ENCODE results near the gene NUDCD2.
"Not testable (repeated sequence)": the region's sequence is repeated elsewhere in the genome, so short reads cannot be mapped to it uniquely, and the experiment has no call there.

The NUDCD2 gene

GRCh38 chr5:163473635-163474243 is 13.8 kb upstream of the NUDCD2 start:
- Histone ChIP-seq H3K9me3 (ENCODE audit: control insufficient read depth, low read length) (no peaks in the 10 kb centered on the region), H3K36me3 (ENCODE audit: control insufficient read depth, insufficient read depth, low read length) (no peaks in the 10 kb centered on the region), H3K4me1 (ENCODE audit: control insufficient read depth, insufficient read depth, low read length, poor library complexity, severe bottlenecking) (no peaks in the 10 kb centered on the region), H3K4me3 (ENCODE audit: insufficient read depth, low read depth, low read length, poor library complexity, severe bottlenecking) (no peak overlapping the region), H3K27me3 (replicated peaks; ENCODE audit: control insufficient read depth, insufficient read depth, low read length, poor library complexity, severe bottlenecking) (no peaks in the 10 kb centered on the region), H3K27ac (ENCODE audit: insufficient read depth, low read length, poor library complexity, severe bottlenecking) (no peak overlapping the region)
- DNase-seq, result no peak

- DNase-seq, result no peak
- H3K4me3 ChIP-seq (ENCODE audit: insufficient read depth, low read depth, low read length, poor library complexity, severe bottlenecking), result no peak overlapping the region
- H3K36me3 ChIP-seq (ENCODE audit: control insufficient read depth, insufficient read depth, low read length), result no peaks in the 10 kb centered on the region
- no peaks in the 10 kb centered on the region for H3K27me3 ChIP-seq (replicated peaks; ENCODE audit: control insufficient read depth, insufficient read depth, low read length, poor library complexity, severe bottlenecking)
- no peak overlapping the region for H3K27ac ChIP-seq (ENCODE audit: insufficient read depth, low read length, poor library complexity, severe bottlenecking)
- H3K4me1 ChIP-seq (ENCODE audit: control insufficient read depth, insufficient read depth, low read length, poor library complexity, severe bottlenecking), result no peaks in the 10 kb centered on the region
- no peaks in the 10 kb centered on the region for H3K9me3 ChIP-seq (ENCODE audit: control insufficient read depth, low read length)
Measured at GRCh38 chr5:163467682-163468081, 7.8 kb upstream of the NUDCD2 start.

- no peak for DNase-seq
- Histone ChIP-seq H3K36me3 (ENCODE audit: control insufficient read depth, insufficient read depth, low read length) (no peaks in the 10 kb centered on the region), H3K27ac (ENCODE audit: insufficient read depth, low read length, poor library complexity, severe bottlenecking) (no peak overlapping the region), H3K9me3 (ENCODE audit: control insufficient read depth, low read length) (no peaks in the 10 kb centered on the region), H3K4me3 (ENCODE audit: insufficient read depth, low read depth, low read length, poor library complexity, severe bottlenecking) (no peak overlapping the region), H3K4me1 (ENCODE audit: control insufficient read depth, insufficient read depth, low read length, poor library complexity, severe bottlenecking) (peaks cover 16% of the 10 kb centered on the region), H3K27me3 (replicated peaks; ENCODE audit: control insufficient read depth, insufficient read depth, low read length, poor library complexity, severe bottlenecking) (no peaks in the 10 kb centered on the region)
Measured at GRCh38 chr5:163463063-163463435, 3.1 kb upstream of the NUDCD2 start.

DNA sequence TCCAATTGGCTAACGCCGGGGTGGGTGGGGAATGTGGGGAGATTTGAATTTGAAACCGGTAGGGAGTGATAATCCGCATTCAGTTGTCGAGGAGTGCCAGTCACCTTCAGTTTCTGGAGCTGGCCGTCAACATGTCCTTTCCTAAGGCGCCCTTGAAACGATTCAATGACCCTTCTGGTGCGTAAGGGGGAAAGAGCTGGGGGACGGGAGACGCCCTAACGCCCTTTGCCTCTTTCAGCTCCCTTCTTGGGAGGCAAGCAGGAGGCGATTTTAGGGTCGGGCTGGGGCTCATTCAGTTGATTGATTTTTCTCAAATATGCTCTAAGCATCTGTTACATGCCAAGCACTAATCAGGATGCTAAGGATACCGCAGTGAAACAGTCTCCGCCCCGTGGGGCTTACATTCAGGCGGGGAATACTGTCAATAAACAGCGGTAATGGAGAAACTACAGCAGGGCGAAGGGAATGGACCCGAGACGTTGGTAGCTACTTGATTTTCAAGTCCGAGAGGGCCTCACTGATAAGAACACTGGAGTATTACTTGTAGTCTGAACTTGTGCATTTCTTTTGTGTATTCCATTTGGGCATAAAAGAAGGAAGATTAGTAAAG is 765 bp upstream of the NUDCD2 start, which contains the start of gene HMMR:
Gene HMMR, plus strand, starts transcription at position 71 of the 610 bp plus-strand sequence. Its CDS starts 61 bp downstream, at position 132.
- Histone ChIP-seq H3K36me3 (ENCODE audit: control insufficient read depth, insufficient read depth, low read length) (no peaks in the 10 kb centered on the region), H3K4me1 (ENCODE audit: control insufficient read depth, insufficient read depth, low read length, poor library complexity, severe bottlenecking) (peaks cover 16% of the 10 kb centered on the region)

GRCh38 chr5:163459462-163459818 is 462 bp downstream of the NUDCD2 start:
- H3K27ac ChIP-seq (ENCODE audit: insufficient read depth, low read length, poor library complexity, severe bottlenecking), result peak overlapping the region; percentile 94
- no peak for DNase-seq
- H3K36me3 ChIP-seq (ENCODE audit: control insufficient read depth, insufficient read depth, low read length), result peaks cover 6% of the 10 kb centered on the region
- no peaks in the 10 kb centered on the region for H3K27me3 ChIP-seq (replicated peaks; ENCODE audit: control insufficient read depth, insufficient read depth, low read length, poor library complexity, severe bottlenecking)
- H3K4me1 ChIP-seq (ENCODE audit: control insufficient read depth, insufficient read depth, low read length, poor library complexity, severe bottlenecking), result peaks cover 16% of the 10 kb centered on the region
- H3K9me3 ChIP-seq (ENCODE audit: control insufficient read depth, low read length), result no peaks in the 10 kb centered on the region
- peak overlapping the region; percentile 76 for H3K4me3 ChIP-seq (ENCODE audit: insufficient read depth, low read depth, low read length, poor library complexity, severe bottlenecking)

More for the DNA sequence above, 765 bp upstream of the NUDCD2 start, which contains the start of gene HMMR:
- no peaks in the 10 kb centered on the region for H3K27me3 ChIP-seq (replicated peaks; ENCODE audit: control insufficient read depth, insufficient read depth, low read length, poor library complexity, severe bottlenecking)
- H3K9me3 ChIP-seq (ENCODE audit: control insufficient read depth, low read length), result no peaks in the 10 kb centered on the region
- DNase-seq, result no peak
- H3K4me3 ChIP-seq (ENCODE audit: insufficient read depth, low read depth, low read length, poor library complexity, severe bottlenecking), result peak within 1 kb of the TSS; percentile 76
- H3K27ac ChIP-seq (ENCODE audit: insufficient read depth, low read length, poor library complexity, severe bottlenecking), result peak within 1 kb of the TSS; percentile 94

DNA sequence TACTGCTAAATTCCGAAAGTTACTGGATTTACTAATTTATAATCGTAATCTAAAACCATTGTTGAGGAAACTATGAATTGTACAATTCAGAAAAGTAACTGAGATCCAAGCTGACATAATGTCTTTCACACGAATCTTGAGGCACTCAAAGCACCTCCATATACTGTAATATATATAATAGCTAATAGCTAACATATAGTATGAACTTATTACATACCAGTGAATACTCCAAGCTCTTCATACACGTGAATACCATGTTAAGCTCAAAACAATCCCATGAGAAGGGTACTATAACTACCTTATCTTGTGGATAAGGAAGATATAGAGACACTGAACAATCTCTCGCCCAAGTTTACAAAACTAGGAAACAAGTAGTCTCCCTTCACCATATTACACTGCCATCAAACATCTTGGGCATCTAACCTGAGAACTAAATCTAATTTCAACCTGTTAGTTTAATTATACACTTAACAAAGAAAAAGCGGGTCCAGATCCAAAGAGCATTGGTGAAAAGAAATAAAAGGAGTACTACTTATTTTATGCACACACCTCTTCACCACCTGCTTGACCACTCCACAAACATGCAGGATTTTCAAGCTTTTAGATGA is 1.0 kb downstream of the NUDCD2 start:
- peak overlapping the region; percentile 76 for H3K4me3 ChIP-seq (ENCODE audit: insufficient read depth, low read depth, low read length, poor library complexity, severe bottlenecking)
- H3K27me3 ChIP-seq (replicated peaks; ENCODE audit: control insufficient read depth, insufficient read depth, low read length, poor library complexity, severe bottlenecking), result no peaks in the 10 kb centered on the region
- H3K4me1 ChIP-seq (ENCODE audit: control insufficient read depth, insufficient read depth, low read length, poor library complexity, severe bottlenecking), result peaks cover 16% of the 10 kb centered on the region
- H3K27ac ChIP-seq (ENCODE audit: insufficient read depth, low read length, poor library complexity, severe bottlenecking), result peak overlapping the region; percentile 94
- DNase-seq, result no peak
- H3K36me3 ChIP-seq (ENCODE audit: control insufficient read depth, insufficient read depth, low read length), result peaks cover 8% of the 10 kb centered on the region
- no peaks in the 10 kb centered on the region for H3K9me3 ChIP-seq (ENCODE audit: control insufficient read depth, low read length)

GRCh38 chr5:163456840-163457239 is 3.1 kb downstream of the NUDCD2 start:
- no peak overlapping the region for H3K27ac ChIP-seq (ENCODE audit: insufficient read depth, low read length, poor library complexity, severe bottlenecking)
- peaks cover 13% of the 10 kb centered on the region for H3K4me1 ChIP-seq (ENCODE audit: control insufficient read depth, insufficient read depth, low read length, poor library complexity, severe bottlenecking)
- no peak overlapping the region for H3K4me3 ChIP-seq (ENCODE audit: insufficient read depth, low read depth, low read length, poor library complexity, severe bottlenecking)
- DNase-seq, result no peak
- H3K36me3 ChIP-seq (ENCODE audit: control insufficient read depth, insufficient read depth, low read length), result peaks cover 14% of the 10 kb centered on the region
- H3K27me3 ChIP-seq (replicated peaks; ENCODE audit: control insufficient read depth, insufficient read depth, low read length, poor library complexity, severe bottlenecking), result no peaks in the 10 kb centered on the region
- no peaks in the 10 kb centered on the region for H3K9me3 ChIP-seq (ENCODE audit: control insufficient read depth, low read length)

GRCh38 chr5:163456029-163456589 is 3.8 kb downstream of the NUDCD2 start:
- Histone ChIP-seq H3K27ac (ENCODE audit: insufficient read depth, low read length, poor library complexity, severe bottlenecking) (no peak overlapping the region), H3K9me3 (ENCODE audit: control insufficient read depth, low read length) (no peaks in the 10 kb centered on the region), H3K27me3 (replicated peaks; ENCODE audit: control insufficient read depth, insufficient read depth, low read length, poor library complexity, severe bottlenecking) (no peaks in the 10 kb centered on the region), H3K4me3 (ENCODE audit: insufficient read depth, low read depth, low read length, poor library complexity, severe bottlenecking) (no peak overlapping the region), H3K4me1 (ENCODE audit: control insufficient read depth, insufficient read depth, low read length, poor library complexity, severe bottlenecking) (peaks cover 9% of the 10 kb centered on the region), H3K36me3 (ENCODE audit: control insufficient read depth, insufficient read depth, low read length) (peaks cover 14% of the 10 kb centered on the region)
- DNase-seq, result no peak

DNA sequence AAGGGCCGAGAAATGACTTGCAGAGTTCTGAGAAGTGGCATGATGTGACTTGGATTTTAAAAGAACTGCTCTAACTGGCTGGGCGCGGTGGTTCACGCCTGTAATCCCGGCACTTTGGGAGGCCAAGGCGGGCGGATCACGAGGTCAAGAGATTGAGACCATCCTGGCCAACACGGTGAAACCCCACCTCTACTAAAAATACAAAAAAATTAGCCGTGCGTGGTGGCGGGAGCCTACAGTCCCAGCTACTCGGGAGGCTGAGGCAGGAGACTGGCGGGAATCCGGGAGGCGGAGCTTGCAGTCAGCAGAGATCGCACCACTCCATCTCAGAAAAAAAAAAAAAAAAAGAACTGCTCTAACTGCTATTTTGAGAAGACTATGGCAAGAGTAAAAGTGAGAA is 4.5 kb downstream of the NUDCD2 start:
- H3K4me3 ChIP-seq (ENCODE audit: insufficient read depth, low read depth, low read length, poor library complexity, severe bottlenecking); DNase-seq; H3K4me1 ChIP-seq (ENCODE audit: control insufficient read depth, insufficient read depth, low read length, poor library complexity, severe bottlenecking); H3K27me3 ChIP-seq (replicated peaks; ENCODE audit: control insufficient read depth, insufficient read depth, low read length, poor library complexity, severe bottlenecking); H3K9me3 ChIP-seq (ENCODE audit: control insufficient read depth, low read length); H3K27ac ChIP-seq (ENCODE audit: insufficient read depth, low read length, poor library complexity, severe bottlenecking): not testable (repeated sequence)
- H3K36me3 ChIP-seq (ENCODE audit: control insufficient read depth, insufficient read depth, low read length), result peaks cover 14% of the 10 kb centered on the region

GRCh38 chr5:163453705-163454104 is 6.2 kb downstream of the NUDCD2 start:
- no peaks in the 10 kb centered on the region for H3K9me3 ChIP-seq (ENCODE audit: control insufficient read depth, low read length)
- no peaks in the 10 kb centered on the region for H3K27me3 ChIP-seq (replicated peaks; ENCODE audit: control insufficient read depth, insufficient read depth, low read length, poor library complexity, severe bottlenecking)
- peaks cover 3% of the 10 kb centered on the region for H3K4me1 ChIP-seq (ENCODE audit: control insufficient read depth, insufficient read depth, low read length, poor library complexity, severe bottlenecking)
- DNase-seq, result no peak
- no peak overlapping the region for H3K4me3 ChIP-seq (ENCODE audit: insufficient read depth, low read depth, low read length, poor library complexity, severe bottlenecking)
- no peak overlapping the region for H3K27ac ChIP-seq (ENCODE audit: insufficient read depth, low read length, poor library complexity, severe bottlenecking)
- peaks cover 14% of the 10 kb centered on the region for H3K36me3 ChIP-seq (ENCODE audit: control insufficient read depth, insufficient read depth, low read length)

Data from effector memory CD4-positive, alpha-beta T cell (primary cell).